Measurements from ENCODE around the gene SELPLG.

DNA sequence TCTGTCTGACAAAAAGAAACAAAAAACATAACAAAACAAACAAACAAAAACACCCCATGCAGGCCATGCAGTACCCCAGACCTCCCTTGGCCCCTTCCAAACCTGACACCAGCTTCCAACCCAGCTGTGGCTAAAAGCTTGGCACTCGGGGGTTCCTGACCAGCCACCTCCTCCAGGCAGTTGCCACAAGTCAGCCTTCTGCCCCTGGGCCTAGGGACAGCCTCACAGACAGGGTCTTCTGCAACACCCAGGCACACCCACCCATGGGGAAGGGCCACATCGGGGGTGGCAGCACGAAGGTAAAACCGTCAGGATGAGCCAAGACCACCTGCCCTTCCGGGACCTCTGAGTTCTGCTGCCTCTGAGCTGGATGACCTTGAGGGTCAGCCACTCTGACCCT lies 25.1 kb downstream of the SELPLG start:
- TF ChIP-seq CTCF (IDR thresholded peaks at IDR 0.05), result no peak
- no peak for TF ChIP-seq EZH2 (IDR thresholded peaks at IDR 0.05; ENCODE audit: borderline replicate concordance, insufficient read depth, low read depth, low read length, poor library complexity, severe bottlenecking)
